Hepatocyte (in vitro differentiated cells): ENCODE results near the gene LRRC28. TPM values are rescaled to one million over a fixed set of nuclear protein-coding genes. Genes with fewer than 3 reads are reported as not detected.

ENCODE experiments used
- DNase-seq: peaks from one replicate; pipeline ENCODE4 v3.0.0-alpha.2; 2016; ENCODE audit warnings: low spot score
- H2AFZ ChIP-seq: fragments of 200-600 bp; sonication (generic); 2 replicates; pipeline ENCODE4 v1.6.0; 2016; ENCODE audit warnings: antibody characterized with exemption, mild to moderate bottlenecking
- H3K27ac ChIP-seq: fragments of 200-600 bp; sonication (generic); 2 replicates; pipeline ENCODE4 v1.5.1; 2016; ENCODE audit warnings: mild to moderate bottlenecking
- H3K27me3 ChIP-seq: fragments of 200-600 bp; sonication (generic); 2 replicates; pipeline ENCODE4 v1.6.1; 2016
- H3K36me3 ChIP-seq: fragments of 200-600 bp; sonication (generic); replicated peaks from 2 replicates; pipeline ENCODE4 v1.5.1; 2016; ENCODE audit warnings: low read depth; ENCODE audit not compliant: insufficient read depth
- H3K4me1 ChIP-seq: fragments of 200-600 bp; sonication (generic); 2 replicates; pipeline ENCODE4 v1.5.1; 2016; ENCODE audit warnings: mild to moderate bottlenecking, moderate library complexity; ENCODE audit not compliant: insufficient read depth
- H3K4me2 ChIP-seq: fragments of 200-600 bp; sonication (generic); 2 replicates; pipeline ENCODE4 v1.6.0; 2016
- H3K4me3 ChIP-seq: fragments of 200-600 bp; sonication (generic); 2 replicates; pipeline ENCODE4 v1.5.1; 2016; ENCODE audit warnings: mild to moderate bottlenecking
- H3K79me2 ChIP-seq: fragments of 200-600 bp; sonication (generic); 2 replicates; pipeline ENCODE4 v1.6.0; 2017; ENCODE audit warnings: mild to moderate bottlenecking
- H3K9me2 ChIP-seq: fragments of 200-600 bp; sonication (generic); replicated peaks from 2 replicates; pipeline ENCODE4 v1.6.0; 2017; ENCODE audit warnings: mild to moderate bottlenecking; ENCODE audit not compliant: insufficient read depth
- H3K9me3 ChIP-seq: fragments of 200-600 bp; sonication (generic); 2 replicates; pipeline ENCODE4 v1.5.1; 2016; ENCODE audit warnings: low read depth, mild to moderate bottlenecking
- H4K20me1 ChIP-seq: fragments of 200-600 bp; sonication (generic); 2 replicates; pipeline ENCODE4 v1.6.0; 2016; ENCODE audit warnings: mild to moderate bottlenecking; ENCODE audit not compliant: insufficient read depth, poor library complexity, severe bottlenecking
- CTCF ChIP-seq: fragments of 200-600 bp; sonication (generic); IDR thresholded peaks from 2 replicates; pipeline ENCODE4 v1.5.1; 2016; ENCODE audit warnings: antibody characterized with exemption, mild to moderate bottlenecking; ENCODE audit not compliant: poor library complexity
- EZH2 ChIP-seq: fragments of 200-600 bp; sonication (generic); IDR thresholded peaks from 2 replicates; pipeline ENCODE4 v1.6.1; 2016; ENCODE audit warnings: antibody characterized with exemption, mild to moderate bottlenecking, borderline replicate concordance
- EZH2phosphoT487 ChIP-seq: fragments of 200-600 bp; sonication (generic); IDR thresholded peaks from one replicate; pipeline ENCODE4 v1.6.1; 2018; ENCODE audit warnings: antibody characterized with exemption, mild to moderate bottlenecking, low read depth, moderate library complexity; ENCODE audit not compliant: unreplicated experiment, severe bottlenecking
- WGBS: methylation state at CpG from one replicate; pipeline ENCODE4 v1.1.6; 2016; ENCODE audit warnings: low lambda C conversion rate; ENCODE audit errors: missing lambda C conversion rate; 5-methylcytosine and 5-hydroxymethylcytosine counted together
- polyA plus RNA-seq: library from polyadenylated mRNA; unstranded; fragments of >200 nt; fragmentation: Nextera tagmentation; extraction: Ambion mirVana; gene quantifications from 2 replicates; pipeline ENCODE4 v1.2.1, GENCODE V29; 2016
- total RNA-seq: library from RNA; depleted of rRNA; stranded (reverse); fragments of >200 nt; gene quantifications from 2 replicates; pipeline ENCODE4 v1.2.3, GENCODE V29; 2014

LRRC28 gene
- total and polyA plus RNA-seq, 2 experiments from 2014 or later: 32.1 to 55.5 TPM

GRCh38 chr15:99238849-99239248 is 12.4 kb upstream of the LRRC28 start:
- DNase-seq: no peak
- Histone ChIP-seq H4K20me1 (no peaks in the 10 kb centered on the region), H3K4me3 (no peak overlapping the region), H2AFZ (no peak overlapping the region), H3K9me2 (no peaks in the 10 kb centered on the region), H3K4me1 (no peaks in the 10 kb centered on the region), H3K9me3 (no peaks in the 10 kb centered on the region), H3K79me2 (peaks cover 25% of the 10 kb centered on the region), H3K4me2 (no peak overlapping the region), H3K27ac (no peak overlapping the region), H3K36me3 (no peaks in the 10 kb centered on the region), H3K27me3 (no peaks in the 10 kb centered on the region)
- 85% methylated on average over 3 of the region's 3 CpGs for WGBS
- TF ChIP-seq EZH2phosphoT487: no peak
- no peak for TF ChIP-seq EZH2
- TF ChIP-seq CTCF: no peak

- Histone ChIP-seq H3K9me2 (no peaks in the 10 kb centered on the region), H3K36me3 (no peaks in the 10 kb centered on the region)
Observed at GRCh38 chr15:99239545-99240198, 11.6 kb upstream of the LRRC28 start.

GRCh38 chr15:99241752-99242151 is 9.5 kb upstream of the LRRC28 start:
- no peaks in the 10 kb centered on the region for H4K20me1 ChIP-seq
- H3K27me3 ChIP-seq: no peaks in the 10 kb centered on the region
- no peaks in the 10 kb centered on the region for H3K4me1 ChIP-seq
- H3K4me3 ChIP-seq: no peak overlapping the region
- H3K4me2 ChIP-seq: no peak overlapping the region
- H2AFZ ChIP-seq: no peak overlapping the region
- 86% methylated on average over 9 of the region's 9 CpGs for WGBS
- no peaks in the 10 kb centered on the region for H3K36me3 ChIP-seq
- no peaks in the 10 kb centered on the region for H3K9me3 ChIP-seq
- H3K9me2 ChIP-seq: no peaks in the 10 kb centered on the region
- no peak for DNase-seq
- H3K27ac ChIP-seq: no peak overlapping the region
- H3K79me2 ChIP-seq: peaks cover 45% of the 10 kb centered on the region
- TF ChIP-seq EZH2phosphoT487: no peak

More at GRCh38 chr15:99239545-99240198, 11.6 kb upstream of the LRRC28 start:
- Histone ChIP-seq H3K27ac (no peak overlapping the region), H4K20me1 (no peaks in the 10 kb centered on the region), H3K4me3 (no peak overlapping the region), H3K4me1 (no peaks in the 10 kb centered on the region), H2AFZ (no peak overlapping the region), H3K27me3 (no peaks in the 10 kb centered on the region), H3K79me2 (peaks cover 25% of the 10 kb centered on the region), H3K4me2 (no peak overlapping the region), H3K9me3 (no peaks in the 10 kb centered on the region)
- WGBS: 96% methylated on average over 1 of the region's 1 CpG
- TF ChIP-seq EZH2phosphoT487: no peak
- TF ChIP-seq EZH2: no peak
- no peak for TF ChIP-seq CTCF
- no peak for DNase-seq

- no peaks in the 10 kb centered on the region for H4K20me1 ChIP-seq
- TF ChIP-seq EZH2: no peak
- TF ChIP-seq CTCF: no peak
- TF ChIP-seq EZH2phosphoT487: no peak
- H3K4me2 ChIP-seq: no peak overlapping the region
- no peaks in the 10 kb centered on the region for H3K27me3 ChIP-seq
- no peak overlapping the region for H2AFZ ChIP-seq
- H3K27ac ChIP-seq: no peak overlapping the region
- peaks cover 61% of the 10 kb centered on the region for H3K79me2 ChIP-seq
- no peaks in the 10 kb centered on the region for H3K9me2 ChIP-seq
- no peaks in the 10 kb centered on the region for H3K9me3 ChIP-seq
- no peak overlapping the region for H3K4me3 ChIP-seq
- no peak for DNase-seq
- no peaks in the 10 kb centered on the region for H3K36me3 ChIP-seq
- H3K4me1 ChIP-seq: no peaks in the 10 kb centered on the region
- 93% methylated on average over 4 of the region's 4 CpGs for WGBS
Observed at GRCh38 chr15:99244306-99244705, 7.0 kb upstream of the LRRC28 start.
